ENCODE data around the gene TBC1D14. TPM values are rescaled to one million over a fixed set of nuclear protein-coding genes. Genes with fewer than 3 reads are reported as not detected.

TBC1D14 gene
- total RNA-seq, 1 experiment from 2014 or later: 44.3 TPM

- BruUV-seq (replicated peaks): no TSS peak
- POLR2A ChIA-PET (ENCODE audit: low non-redundant PET): no interaction called here
- H3K4me1 ChIP-seq (ENCODE audit: insufficient read depth, low read length, poor library complexity, severe bottlenecking): no peaks in the 10 kb centered on the region
- no peaks in the 10 kb centered on the region for H3K9me3 ChIP-seq (ENCODE audit: low read depth, low read length, poor library complexity, severe bottlenecking)
- H3K27ac ChIP-seq (ENCODE audit: low read depth, low read length, poor library complexity, severe bottlenecking): no peak overlapping the region
- intact Hi-C loops (cut with micrococcal nuclease; ENCODE audit: unreplicated experiment): no loop called here
- H3K4me3 ChIP-seq (ENCODE audit: low read depth, low read length, poor library complexity, severe bottlenecking): no peak overlapping the region
- H3K27me3 ChIP-seq (replicated peaks; ENCODE audit: insufficient read depth, low read depth, low read length, poor library complexity): no peaks in the 10 kb centered on the region
- DNase-seq (ENCODE audit: low spot score): no peak
- peaks cover 5% of the 10 kb centered on the region for H3K36me3 ChIP-seq (ENCODE audit: insufficient read depth, low read length, poor library complexity, severe bottlenecking)
- CTCF ChIA-PET: no interaction called here
- TF ChIP-seq EZH2 (IDR thresholded peaks at IDR 0.05; ENCODE audit: borderline replicate concordance, low read depth, low read length, poor library complexity, severe bottlenecking): no peak
- no peak for TF ChIP-seq CTCF (conservative IDR thresholded peaks at IDR 0.05; ENCODE audit: low read depth, low read length)
Observed at GRCh38 chr4:7051144-7051495, 141.5 kb downstream of the TBC1D14 start.

- no peaks in the 10 kb centered on the region for H3K9me3 ChIP-seq (ENCODE audit: low read depth, low read length, poor library complexity, severe bottlenecking)
- TF ChIP-seq EZH2 (IDR thresholded peaks at IDR 0.05; ENCODE audit: borderline replicate concordance, low read depth, low read length, poor library complexity, severe bottlenecking) (no peak), CTCF (conservative IDR thresholded peaks at IDR 0.05; ENCODE audit: low read depth, low read length) (no peak)
- no peaks in the 10 kb centered on the region for H3K4me1 ChIP-seq (ENCODE audit: insufficient read depth, low read length, poor library complexity, severe bottlenecking)
- H3K4me3 ChIP-seq (ENCODE audit: low read depth, low read length, poor library complexity, severe bottlenecking): no peak overlapping the region
- no TSS peak for BruUV-seq (replicated peaks)
- peaks cover 8% of the 10 kb centered on the region for H3K36me3 ChIP-seq (ENCODE audit: insufficient read depth, low read length, poor library complexity, severe bottlenecking)
- intact Hi-C loops (cut with micrococcal nuclease; ENCODE audit: unreplicated experiment): no loop called here
- H3K27ac ChIP-seq (ENCODE audit: low read depth, low read length, poor library complexity, severe bottlenecking): no peak overlapping the region
- DNase-seq (ENCODE audit: low spot score): no peak
- POLR2A ChIA-PET (ENCODE audit: low non-redundant PET): no interaction called here
- CTCF ChIA-PET: no interaction called here
- no peaks in the 10 kb centered on the region for H3K27me3 ChIP-seq (replicated peaks; ENCODE audit: insufficient read depth, low read depth, low read length, poor library complexity)
Observed at GRCh38 chr4:7051905-7052304, 142.3 kb downstream of the TBC1D14 start.

- Histone ChIP-seq H3K9me3 (ENCODE audit: low read depth, low read length, poor library complexity, severe bottlenecking) (no peaks in the 10 kb centered on the region), H3K4me1 (ENCODE audit: insufficient read depth, low read length, poor library complexity, severe bottlenecking) (no peaks in the 10 kb centered on the region), H3K27me3 (replicated peaks; ENCODE audit: insufficient read depth, low read depth, low read length, poor library complexity) (no peaks in the 10 kb centered on the region), H3K4me3 (ENCODE audit: low read depth, low read length, poor library complexity, severe bottlenecking) (no peak overlapping the region), H3K36me3 (ENCODE audit: insufficient read depth, low read length, poor library complexity, severe bottlenecking) (peaks cover 11% of the 10 kb centered on the region), H3K27ac (ENCODE audit: low read depth, low read length, poor library complexity, severe bottlenecking) (no peak overlapping the region)
- intact Hi-C loops (cut with micrococcal nuclease; ENCODE audit: unreplicated experiment): no loop called here
- no peak for TF ChIP-seq CTCF (conservative IDR thresholded peaks at IDR 0.05; ENCODE audit: low read depth, low read length)
- BruUV-seq (replicated peaks): no TSS peak
- no peak for DNase-seq (ENCODE audit: low spot score)
- ChIA-PET POLR2A (ENCODE audit: low non-redundant PET) (no interaction called here), CTCF (no interaction called here)
Observed at GRCh38 chr4:7052313-7052712, 142.7 kb downstream of the TBC1D14 start.
